Measurements from ENCODE around the gene MAP2K7.

- TF ChIP-seq CTCF (conservative IDR thresholded peaks at IDR 0.05 in 1 of 2, IDR thresholded peaks at IDR 0.05 in 1 of 2; ENCODE audit: low read depth in 1 of 2, low read length in 2 of 2) (no peak), EZH2 (IDR thresholded peaks at IDR 0.05; ENCODE audit: low read length, missing control alignments) (no peak)
Observed at GRCh38 chr19:7885818-7886217, 17.9 kb upstream of the MAP2K7 start.

All from fibroblast of lung (primary cell).